DMS79 (cell line): ENCODE results near the gene MARCHF10.
"Not testable (repeated sequence)": the region's sequence is repeated elsewhere in the genome, so short reads cannot be mapped to it uniquely, and the experiment has no call there.

ENCODE experiments used
- DNase-seq: peaks from one replicate; lab custom pipeline; 2025; lab: John Stamatoyannopoulos, UW

The MARCHF10 gene

DNA sequence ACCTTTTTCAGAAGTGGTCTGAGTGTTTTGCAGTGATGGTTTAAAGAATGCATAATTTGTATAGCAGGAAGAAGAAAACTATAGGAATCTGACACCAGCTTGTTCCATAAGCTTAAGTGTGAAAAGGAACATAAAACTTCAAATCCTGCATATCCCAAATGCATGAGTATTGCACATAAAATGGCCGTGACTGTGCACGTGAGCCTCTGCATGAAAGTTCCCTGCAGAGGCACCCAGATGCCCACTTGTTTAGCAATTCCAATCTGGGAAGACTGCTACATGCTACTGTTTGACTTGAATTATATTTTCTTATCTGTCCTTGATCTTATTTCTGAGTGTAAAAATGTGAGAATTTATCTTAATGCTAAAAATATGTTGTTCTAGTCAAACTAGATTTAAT, 21.5 kb downstream of the MARCHF10 start:
- DNase-seq: no peak

- DNase-seq: not testable (repeated sequence)
Measured at GRCh38 chr17:62785983-62786382, 22.1 kb downstream of the MARCHF10 start.

DNA sequence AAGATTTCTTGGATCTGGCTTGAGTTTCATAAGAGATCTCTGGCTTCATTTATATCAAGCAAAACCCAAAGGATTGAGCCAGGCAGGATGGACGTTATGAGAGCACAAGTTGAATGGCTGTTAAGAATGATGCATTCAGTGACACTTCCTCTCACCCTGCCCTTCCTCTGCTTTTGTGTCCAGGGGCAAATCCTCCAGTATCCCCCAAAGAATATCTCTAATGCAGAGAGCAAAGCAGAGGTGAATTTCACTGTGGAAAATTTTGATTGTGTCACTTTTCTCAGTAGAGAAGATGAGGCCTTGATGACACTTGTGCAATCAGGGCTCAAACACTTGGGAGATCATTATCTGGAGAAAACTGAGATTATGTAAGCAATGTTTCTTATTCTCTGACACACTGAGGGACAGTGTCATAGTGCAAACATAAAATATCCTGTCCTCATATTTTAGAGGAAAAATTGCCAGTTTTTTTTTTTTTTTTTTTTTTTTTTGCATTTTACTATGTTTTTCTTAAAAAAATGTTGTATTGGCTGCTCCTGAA, 25.3 kb downstream of the MARCHF10 start:
- DNase-seq: no peak

GRCh38 chr17:62781831-62782251, 26.3 kb downstream of the MARCHF10 start:
- DNase-seq: no peak

DNA sequence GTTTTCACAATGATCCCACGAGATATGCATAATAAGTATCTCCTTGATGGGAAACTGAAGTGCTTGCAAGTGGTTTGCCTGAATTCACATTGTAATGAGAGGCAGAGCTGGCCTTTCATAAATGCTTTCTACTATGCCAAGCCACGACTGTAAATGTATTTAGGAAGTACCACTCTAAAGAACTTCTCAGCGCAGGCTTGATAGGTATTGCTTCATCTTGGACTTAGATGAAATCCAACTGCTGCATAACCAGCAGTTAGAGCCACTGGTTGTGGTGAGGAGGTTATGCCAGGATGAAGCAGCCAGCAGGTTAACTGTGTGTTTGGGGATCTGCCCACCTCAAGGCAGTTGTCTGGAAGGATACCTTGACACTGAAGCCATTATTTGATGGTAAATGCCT, 26.8 kb downstream of the MARCHF10 start:
- peak; percentile 66 for DNase-seq

GRCh38 chr17:62780951-62781350, 27.2 kb downstream of the MARCHF10 start:
- DNase-seq: no peak

DNA sequence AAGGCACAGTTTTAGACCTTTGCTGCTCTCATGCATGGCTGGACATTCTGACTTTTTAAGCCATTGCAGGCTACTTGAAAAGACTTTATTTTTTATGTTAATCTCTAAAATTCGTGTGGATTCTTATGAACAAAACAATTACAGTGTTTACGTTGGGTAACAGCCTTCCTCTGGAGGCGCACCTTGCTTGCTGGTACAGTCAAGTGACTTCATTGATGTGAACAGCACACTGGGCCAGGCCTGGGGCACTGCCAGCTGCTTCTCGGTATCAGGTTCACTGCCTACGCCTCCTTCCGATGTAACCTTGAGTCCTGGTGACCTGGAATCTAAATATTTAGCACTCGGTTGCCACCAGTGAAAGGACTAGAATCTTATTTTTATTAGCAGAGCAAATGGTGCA, 27.8 kb downstream of the MARCHF10 start:
- peak; percentile 55 for DNase-seq

GRCh38 chr17:62778990-62779681, 29.0 kb downstream of the MARCHF10 start:
- DNase-seq: peak; percentile 78

DNA sequence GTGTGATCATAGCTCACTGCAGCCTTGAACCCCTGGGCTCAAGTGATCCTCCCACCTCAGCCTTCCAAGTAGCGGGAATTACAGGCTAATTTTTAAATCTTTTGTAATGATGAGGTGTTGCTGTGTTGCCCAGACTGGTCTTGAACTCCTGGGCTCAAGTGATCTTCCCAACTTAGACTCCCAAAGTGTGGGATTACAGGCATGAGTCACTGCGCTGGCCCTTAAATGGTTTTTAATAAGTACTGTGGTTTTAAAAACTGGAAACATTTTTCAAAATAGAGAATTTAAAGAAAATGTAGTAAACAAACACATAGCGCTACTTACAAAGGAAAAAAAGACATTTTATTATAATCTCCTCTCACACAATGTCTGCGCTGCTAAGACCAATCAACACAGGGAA, 32.2 kb downstream of the MARCHF10 start:
- no peak for DNase-seq

DNA sequence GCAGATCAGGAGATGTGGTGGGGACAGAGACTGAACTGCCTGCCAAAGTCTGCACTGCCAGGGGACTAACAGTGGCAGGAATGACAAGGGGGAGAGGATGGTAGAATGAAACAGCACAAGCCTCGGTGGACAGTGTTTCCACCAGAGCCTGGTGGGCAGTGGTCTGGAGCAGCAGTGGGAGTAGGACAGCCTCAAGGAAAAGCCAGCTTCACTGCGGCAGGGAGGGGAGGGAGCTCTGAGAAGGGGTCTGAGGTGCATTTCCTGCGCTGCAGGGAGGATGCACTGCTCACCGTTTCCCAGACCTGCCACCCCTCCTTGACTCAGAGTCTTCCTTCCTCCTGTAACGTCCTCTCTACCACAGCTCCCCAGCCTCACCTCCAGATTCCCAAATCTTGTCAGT, 33.8 kb downstream of the MARCHF10 start:
- DNase-seq: no peak

DNA sequence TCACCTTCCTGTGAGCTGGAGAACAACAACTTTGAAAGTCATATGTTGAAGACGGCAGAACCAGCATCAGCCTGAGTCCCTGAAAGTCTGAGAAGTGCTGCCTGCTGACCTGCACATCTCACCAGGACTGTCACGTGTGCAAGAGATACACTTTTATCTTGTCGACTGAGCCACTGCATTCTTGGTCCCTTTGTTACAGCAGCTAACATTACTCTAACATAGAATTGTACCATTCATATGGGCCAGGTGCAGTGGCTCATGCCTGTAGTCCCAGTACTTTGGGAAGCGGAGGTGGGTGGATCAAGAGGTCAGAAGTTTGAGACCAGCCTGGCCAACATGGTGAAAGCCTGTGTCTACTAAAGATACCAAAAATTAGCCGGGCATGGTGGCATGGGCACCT, 40.1 kb downstream of the MARCHF10 start:
- DNase-seq: no peak

DNA sequence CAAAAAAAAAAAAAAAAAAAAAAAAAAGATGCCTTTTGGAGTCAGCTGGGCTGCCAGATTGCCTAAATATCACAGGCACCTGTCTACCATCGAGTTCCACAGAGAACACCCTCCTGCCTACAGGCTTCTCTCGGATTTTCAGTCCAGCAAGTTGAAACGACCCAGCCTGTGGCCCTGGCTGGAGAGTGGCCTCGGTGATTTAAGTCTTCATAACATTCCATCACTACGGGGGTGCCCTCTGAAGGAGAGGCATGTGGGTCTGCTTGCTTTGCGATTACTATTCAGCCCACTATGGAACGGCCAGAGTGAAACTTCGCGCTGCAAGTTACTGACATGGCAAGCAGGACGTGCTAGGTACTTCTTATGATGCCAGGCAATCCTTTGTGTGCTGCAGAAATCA, 42.8 kb downstream of the MARCHF10 start:
- DNase-seq: no peak

DNA sequence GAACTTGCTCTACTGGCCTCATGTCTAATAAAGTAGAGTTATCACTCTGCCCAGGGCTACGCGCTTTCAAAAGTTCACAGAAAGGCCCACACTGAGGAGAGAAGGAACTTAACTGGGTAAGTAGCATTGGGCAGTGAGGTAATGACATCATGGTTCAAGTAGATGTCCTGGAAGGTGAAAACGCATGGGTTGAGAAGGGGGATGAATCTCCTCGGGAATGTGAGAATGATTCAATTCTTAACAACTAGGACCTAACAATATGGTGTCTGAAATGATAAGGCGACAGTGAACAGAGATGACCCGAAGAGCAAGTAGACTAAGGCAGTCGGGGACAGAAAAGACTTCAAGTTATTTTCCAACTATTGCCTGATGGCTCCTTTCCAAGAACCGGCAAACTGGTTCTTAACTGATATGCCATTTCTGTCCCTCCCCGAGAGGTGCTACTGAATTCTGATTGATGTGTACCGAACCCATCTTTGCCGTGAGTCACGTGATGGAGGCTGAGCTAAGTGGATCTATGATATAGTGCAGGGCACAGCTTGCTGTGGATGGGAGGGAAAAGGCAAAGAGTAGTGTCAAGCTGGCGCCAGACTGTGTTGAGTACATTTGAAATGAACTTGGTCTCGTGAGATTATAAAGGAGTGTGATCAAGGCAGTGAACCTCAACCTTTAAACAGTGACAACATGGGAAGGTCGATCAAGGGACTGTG, 44.1 kb downstream of the MARCHF10 start:
- DNase-seq: no peak

- DNase-seq: no peak
Measured at GRCh38 chr17:62761884-62762283, 46.2 kb downstream of the MARCHF10 start.

GRCh38 chr17:62760945-62761267, 47.2 kb downstream of the MARCHF10 start:
- DNase-seq: no peak

DNA sequence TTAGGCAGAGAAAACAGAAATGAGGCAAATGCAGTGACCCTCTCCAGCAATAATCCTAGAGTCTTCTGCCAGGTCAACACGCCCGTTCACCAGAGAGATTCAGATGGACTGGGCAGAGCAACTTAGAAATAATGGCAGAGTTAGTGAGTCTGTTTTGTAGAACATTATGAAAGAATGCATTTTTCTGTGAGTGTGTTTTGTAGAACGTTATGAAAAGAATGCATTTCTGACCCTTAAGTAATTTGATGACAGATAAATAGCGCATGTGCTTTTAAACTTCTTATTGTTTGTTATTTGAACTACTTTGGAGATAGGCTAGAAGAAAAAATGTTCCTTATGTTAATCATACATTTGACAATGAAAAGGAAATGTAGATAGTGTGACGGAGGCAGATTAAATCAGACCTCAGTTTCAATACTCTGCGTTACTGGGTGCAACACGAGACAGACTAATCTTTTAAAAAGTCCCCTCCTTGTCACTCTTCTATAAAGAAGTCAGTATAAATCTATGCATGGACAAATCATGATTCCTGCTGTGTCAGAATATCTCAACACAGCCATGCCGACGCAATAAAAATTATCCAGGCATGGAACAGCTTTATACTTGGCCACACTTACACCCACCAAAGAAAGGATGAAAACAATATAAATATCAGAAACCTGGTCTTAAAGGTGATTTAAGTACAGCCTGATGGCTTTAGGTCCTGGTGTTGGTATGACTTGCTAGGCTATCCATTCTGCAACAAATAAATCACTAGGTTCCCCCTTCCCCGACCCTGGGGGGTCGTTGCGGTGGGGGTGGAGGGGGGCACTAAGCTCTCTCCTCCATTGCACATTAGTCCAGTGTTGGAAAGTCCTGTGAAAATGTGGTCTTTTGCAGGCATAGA, 47.8 kb downstream of the MARCHF10 start:
- DNase-seq: no peak

DNA sequence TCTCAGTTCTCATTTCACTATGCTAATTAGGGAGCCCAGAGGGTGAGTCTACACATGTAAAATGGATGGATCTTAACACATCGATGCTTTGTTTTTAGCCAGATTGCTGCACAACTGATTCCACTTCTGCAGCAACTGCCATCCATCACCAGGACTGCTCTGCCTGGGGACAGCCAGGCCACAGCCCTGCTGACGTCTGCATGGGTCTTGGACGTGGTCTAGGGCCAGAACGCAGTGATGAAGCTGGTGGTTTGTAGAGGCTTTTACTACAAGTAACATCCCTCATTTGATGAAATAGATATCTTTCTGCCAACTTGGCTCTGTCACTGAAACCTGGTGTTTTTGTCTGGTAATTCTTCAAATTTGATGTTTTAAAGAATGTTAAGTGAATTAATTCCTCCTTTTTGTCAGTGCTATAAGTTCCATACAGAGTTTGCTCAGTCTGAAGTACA, 50.6 kb downstream of the MARCHF10 start:
- DNase-seq: no peak

DNA sequence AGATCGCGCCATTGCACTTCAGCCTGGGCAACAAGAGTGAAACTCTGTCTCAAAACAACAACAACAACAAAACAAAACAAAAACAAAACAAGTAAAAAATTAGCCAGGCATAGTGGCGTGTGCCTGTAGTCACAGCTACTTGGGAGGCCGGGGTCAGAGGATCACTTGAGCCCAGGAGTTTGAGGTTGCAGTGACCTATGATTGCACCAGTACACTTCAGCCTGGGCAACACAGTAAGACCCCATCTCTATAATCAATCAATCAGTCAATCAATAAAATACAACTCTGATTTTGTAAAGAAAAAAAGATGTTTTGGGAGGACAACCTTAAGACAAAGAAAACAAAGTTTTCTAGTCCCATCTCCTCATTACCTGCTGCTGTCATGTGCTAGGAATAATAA, 51.9 kb downstream of the MARCHF10 start:
- no peak for DNase-seq

DNA sequence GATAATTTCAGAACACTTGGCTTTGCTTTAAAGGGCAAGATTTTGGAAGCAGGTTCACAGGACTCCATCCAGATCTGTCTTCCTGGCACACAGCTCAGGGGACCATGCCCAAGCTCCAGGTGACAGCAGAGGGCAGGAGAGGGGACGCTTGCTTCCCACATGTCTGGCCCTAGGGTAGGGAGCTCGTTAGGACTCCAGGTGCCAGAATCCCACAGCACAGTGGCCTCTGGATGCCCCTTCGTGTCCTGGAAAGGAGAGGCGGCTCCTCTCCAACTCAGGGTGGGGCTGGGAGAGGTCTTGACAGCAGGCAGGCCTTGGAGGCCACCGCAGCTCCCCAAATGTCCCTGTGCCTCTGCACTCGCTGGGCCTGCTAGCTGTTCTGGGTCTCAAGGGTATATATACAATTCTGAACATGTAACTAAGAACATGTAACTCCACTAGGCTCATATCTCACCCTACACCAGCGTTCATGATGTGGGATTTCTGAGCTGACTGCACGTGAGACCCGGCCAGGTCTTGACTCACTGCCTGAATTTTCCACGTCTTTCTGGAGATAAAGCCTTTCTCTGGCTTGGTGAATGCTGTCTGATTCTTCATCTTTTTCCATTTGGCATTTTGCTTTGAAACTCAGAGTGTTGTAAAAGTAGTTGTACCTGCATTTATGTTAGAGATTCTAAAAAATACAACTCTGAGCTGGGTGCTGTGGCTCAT, 52.8 kb downstream of the MARCHF10 start:
- DNase-seq: no peak

GRCh38 chr17:62754631-62755030, 53.5 kb downstream of the MARCHF10 start:
- no peak for DNase-seq

- DNase-seq: no peak
Measured at GRCh38 chr17:62753562-62753961, 54.6 kb downstream of the MARCHF10 start.
